C4-2B (cell line): Measurements from ENCODE around the gene GJC2.

ENCODE experiments used
- ZFX ChIP-seq: fragments of 450-650 bp; IDR thresholded peaks from 2 replicates; pipeline ENCODE4 v1.6.1; 2017
- TF ChIP-seq, protein P1 (sequence below): fragments of 450-650 bp; conservative IDR thresholded peaks from 2 replicates; pipeline ENCODE4 v1.5.1; 2017; ENCODE audit warnings: mild to moderate bottlenecking

DNA sequence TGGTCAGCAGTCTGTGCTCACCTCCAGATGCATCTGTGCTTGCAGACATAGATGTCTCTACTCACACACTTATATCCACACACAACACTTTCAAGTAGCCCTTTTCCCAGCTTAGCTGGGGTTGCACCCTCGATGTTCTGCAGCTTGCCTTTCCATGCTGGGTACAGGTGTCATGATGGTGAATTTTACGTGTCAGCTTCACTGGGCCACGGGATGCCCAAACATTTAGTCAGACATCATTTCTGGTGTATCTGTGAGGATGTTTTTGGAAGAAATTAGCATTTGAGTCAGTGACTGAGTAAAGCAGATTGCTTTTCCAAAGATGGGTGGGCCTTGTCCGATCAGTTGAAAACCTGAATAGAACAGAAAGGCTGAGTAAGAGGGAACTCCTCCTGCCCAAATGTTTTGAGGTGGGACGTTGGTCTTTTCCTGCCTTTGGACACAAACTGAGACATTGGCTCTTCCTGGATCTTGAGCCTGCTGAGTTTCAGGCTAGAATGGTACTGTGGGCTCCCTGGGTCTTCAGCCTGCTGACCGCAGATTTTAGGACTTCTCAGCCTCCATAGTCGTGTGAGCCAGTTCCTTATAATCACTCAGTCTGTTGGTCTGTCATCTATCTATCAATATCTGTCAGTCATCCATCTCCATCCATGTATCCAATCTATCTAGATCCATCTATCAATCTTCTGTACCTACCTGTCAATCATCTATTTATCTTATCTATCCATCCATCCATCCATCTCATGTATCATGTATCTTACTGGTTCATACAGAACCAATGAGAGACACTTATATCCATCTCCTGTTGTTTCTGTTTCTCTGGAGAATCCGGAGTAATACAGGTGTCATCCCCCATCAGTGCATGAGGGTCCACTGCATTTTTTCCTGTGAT is 45.4 kb downstream of the GJC2 start:
- TF ChIP-seq, protein P1, sequence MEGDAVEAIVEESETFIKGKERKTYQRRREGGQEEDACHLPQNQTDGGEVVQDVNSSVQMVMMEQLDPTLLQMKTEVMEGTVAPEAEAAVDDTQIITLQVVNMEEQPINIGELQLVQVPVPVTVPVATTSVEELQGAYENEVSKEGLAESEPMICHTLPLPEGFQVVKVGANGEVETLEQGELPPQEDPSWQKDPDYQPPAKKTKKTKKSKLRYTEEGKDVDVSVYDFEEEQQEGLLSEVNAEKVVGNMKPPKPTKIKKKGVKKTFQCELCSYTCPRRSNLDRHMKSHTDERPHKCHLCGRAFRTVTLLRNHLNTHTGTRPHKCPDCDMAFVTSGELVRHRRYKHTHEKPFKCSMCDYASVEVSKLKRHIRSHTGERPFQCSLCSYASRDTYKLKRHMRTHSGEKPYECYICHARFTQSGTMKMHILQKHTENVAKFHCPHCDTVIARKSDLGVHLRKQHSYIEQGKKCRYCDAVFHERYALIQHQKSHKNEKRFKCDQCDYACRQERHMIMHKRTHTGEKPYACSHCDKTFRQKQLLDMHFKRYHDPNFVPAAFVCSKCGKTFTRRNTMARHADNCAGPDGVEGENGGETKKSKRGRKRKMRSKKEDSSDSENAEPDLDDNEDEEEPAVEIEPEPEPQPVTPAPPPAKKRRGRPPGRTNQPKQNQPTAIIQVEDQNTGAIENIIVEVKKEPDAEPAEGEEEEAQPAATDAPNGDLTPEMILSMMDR = no peak
- no peak for TF ChIP-seq ZFX
